Central memory CD4-positive, alpha-beta T cell (primary cell): ENCODE data around the gene EPB41L4B.

Experiments used
- DNase-seq: peaks from one replicate; pipeline ENCODE4 v3.0.0; 2022

Gene EPB41L4B

DNA sequence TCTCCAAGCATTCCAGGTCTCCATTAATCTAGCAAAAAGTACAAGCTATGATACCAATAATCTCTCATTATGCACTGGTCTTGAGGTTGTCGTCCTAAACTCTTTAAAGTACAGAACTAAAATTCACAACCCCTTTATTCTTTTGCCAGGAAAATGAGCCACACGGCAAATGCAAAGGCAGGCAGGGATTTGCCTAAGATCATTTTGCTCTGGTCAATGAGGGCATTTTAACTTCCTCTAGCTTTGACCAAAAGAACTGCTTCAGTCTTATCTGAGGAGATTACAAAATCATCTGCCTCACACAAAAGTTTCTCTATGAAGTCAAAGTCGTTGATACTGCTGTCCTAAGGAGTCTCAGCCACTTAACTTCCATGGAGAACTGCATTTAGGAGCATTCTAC is 51.8 kb downstream of the EPB41L4B start:
- no peak for DNase-seq

DNA sequence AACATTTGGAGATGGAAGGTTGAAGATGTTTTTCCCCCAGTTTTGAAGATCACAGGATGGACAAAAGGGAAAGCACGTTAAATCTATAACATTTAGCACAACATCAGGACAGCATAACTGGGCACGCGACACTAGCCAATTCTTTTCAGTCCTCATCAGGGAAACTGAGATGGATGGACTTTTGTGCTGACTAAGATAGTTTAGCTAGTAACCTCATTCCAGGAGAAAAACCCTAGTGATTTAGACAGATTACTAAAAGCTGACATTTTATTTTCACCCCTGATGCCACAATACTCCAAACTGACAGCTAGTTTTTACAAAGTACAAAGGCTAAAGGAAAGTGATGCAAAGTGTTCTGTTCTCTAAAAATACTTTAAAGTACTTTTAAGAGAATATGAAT is 53.3 kb downstream of the EPB41L4B start:
- DNase-seq = no peak

DNA sequence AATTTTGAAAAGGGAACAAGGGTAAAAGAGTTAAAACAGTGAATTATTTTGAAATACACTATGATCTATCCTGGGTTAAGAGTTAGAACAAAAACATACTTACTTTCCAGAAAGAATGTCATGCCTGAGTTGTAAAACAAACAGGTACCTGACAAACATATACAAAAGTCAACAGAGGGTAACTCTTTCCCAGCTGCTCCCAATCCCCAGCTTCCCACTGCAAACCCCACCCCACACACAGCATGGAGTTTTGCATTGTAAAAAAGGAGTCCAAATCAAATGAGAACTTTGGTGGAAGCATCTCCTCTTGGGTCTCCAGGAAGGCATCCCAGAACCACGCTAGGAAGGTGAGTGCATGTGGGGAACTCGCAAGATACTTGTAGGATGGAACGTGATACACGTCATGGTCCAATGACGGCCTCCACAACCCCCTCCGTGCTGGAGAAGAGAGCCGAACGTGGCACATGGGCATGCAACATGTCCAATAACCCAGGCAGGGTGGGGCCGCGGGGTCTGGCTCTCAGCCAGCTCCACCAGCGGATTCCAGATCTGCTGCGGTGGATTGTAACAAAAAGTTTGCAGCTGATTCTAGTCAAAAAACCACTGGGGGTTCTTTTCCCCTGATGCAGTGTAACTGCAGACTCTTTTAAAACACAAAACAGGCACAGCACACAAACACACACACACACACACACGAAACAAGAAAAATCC is 55.8 kb downstream of the EPB41L4B start:
- no peak for DNase-seq

DNA sequence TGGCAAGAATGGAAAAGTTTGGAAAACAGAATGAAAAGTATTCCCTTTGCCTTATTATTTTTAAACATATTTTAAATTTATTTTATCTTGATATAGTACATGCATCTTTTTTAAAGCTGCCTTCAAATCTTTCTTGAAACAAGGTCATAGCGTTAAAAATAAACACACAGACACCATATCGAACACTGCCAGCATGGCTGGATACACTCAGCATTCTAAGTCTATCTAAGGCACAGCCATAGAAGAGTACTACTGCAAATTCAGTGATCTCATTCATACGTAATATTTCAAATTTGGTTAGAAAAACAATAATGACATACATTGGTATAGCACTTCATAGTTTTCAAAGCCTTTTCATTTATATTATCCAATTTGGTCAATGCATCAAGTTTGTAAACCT is 57.5 kb downstream of the EPB41L4B start:
- DNase-seq = no peak

DNA sequence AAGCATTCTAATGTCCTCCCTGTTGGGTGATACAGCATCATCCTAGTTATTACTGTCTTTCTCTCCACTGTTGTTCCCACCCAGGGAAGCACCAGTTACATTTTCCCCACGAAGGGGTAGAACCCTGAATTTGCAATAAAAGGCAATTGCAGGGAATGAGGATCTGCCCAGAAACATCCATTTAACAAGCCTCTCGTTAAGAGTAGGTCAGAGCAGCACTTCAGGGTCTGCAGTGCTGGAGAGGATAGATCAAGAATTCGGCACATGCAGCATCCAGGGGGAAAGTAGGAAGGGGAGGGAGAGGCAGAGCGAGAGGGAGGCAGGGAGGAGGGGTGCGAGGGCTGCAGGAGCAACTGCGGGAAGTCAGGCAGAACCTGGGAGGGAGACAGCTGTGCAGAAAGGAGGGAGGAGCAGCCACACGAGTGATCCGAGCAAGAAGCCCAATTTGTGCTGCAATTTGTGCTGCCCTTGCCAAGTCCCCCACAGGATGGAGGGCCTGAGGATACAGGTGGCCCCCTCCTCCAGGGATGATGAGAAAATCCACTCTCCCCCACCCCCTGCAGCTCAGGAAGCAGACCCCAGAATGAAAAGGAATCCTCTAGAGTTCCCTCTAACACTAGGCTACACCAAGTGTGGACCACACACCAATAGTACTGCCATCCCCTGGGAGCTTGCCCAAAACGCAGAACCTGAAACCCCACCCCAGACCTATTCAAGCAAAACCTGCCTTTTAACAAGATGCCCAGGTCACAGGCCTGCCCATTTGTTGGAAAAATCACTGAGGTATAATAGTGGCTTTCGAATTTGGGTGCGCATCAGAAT is 62.2 kb downstream of the EPB41L4B start:
- DNase-seq = no peak

DNA sequence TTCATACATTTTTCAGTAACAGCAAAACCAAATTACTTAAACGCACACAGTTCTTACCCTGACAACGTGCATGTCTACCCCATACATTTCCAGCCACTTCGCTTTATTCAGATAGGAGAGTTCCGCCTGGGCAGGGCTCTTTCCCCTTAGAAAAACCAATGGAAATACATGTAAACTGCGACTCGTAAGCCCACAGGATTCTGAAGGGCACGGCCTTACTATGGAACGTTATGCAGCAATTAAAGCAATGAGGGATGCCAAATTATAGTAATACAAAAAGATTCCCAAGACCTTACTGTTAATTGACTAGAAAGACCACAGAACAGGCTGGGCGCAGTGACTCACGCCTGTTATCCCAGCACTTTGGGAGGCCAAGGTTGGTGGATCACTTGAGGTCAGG is 64.5 kb downstream of the EPB41L4B start:
- no peak for DNase-seq

DNA sequence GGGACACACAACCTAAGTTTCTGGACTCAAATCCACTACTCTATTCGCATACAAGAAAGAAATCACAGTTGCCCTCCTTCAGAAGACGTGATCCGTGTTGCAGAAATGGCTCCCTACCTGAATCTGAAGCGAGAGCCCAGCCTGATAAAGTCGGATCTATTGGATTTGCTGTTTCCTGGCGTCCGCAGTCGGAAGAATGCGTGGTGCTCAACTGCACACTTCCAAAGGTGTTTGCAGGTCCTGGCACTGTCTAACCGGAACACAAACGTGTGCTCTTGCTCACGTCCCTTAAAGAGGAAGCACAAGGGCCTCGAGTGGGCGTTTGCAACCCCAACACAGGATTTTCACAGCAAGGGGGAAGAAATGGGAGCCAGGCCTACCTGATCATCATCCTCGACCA is 65.5 kb downstream of the EPB41L4B start:
- DNase-seq = no peak

DNA sequence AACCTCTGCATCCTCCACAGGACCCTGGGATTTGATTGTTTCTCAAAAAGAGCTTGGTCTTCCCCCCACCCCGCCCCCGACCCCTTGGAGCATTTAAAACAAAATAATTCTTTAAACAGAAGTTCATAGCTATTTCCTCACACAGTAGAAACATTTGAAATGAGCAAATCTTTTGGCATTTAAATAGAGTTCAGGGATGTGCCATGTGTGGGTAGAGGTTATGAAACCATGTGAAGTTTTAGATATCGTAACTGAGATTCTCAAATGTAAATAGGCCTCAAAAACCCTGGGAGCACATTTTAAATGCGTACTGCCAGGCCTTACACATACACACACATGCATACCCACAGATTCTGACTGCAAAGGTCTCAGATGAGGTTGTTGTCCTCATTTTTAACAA is 66.5 kb downstream of the EPB41L4B start:
- DNase-seq = no peak

DNA sequence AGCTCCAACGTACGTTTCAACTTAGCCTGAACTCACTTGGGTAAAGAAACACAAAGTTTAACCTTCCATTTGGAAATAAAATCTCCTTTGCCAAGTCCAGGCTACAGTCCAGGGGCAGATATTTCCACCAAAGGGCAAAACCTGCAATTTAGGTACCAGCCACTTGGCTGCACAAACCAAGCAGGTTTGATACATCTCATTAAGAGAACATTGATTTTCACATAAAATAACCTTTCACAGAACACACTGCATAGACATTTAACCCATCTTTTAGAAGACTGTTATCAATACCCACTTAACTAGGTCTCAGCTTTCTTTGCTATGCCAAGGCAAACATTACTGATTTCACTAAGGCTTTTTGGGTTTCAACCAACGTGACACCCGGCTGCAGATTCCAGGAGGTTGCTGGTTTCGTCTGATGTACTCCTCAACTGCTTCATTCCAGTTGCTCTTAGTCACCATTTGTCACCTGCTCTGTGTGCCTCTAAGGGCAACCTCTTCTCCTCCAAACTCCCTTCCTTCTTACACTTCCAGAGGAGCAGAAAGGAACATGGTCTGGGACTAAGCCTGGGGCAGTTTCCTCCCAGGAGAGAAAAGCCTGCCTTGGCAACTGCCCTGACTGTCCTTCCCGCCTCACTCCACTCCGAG is 67.1 kb downstream of the EPB41L4B start:
- DNase-seq = no peak

DNA sequence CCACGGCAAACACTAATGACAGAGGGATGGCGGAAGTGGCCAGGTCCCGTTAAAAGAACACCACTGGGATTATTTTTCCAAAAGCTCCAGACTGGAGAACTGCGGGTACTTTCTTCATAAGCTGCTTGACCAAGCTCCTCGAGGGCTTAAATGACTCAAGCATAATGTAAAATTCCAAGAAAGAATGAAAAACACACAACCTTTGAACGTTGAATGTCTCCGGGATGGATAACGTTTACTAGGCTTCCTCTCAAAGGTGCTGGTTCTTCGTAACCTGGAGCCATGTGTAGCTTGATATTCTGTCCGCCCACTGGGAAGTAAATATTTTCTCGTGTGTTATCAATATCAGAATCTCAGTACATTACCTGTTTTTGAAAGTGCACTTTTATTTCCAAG is 67.6 kb downstream of the EPB41L4B start:
- DNase-seq = no peak

DNA sequence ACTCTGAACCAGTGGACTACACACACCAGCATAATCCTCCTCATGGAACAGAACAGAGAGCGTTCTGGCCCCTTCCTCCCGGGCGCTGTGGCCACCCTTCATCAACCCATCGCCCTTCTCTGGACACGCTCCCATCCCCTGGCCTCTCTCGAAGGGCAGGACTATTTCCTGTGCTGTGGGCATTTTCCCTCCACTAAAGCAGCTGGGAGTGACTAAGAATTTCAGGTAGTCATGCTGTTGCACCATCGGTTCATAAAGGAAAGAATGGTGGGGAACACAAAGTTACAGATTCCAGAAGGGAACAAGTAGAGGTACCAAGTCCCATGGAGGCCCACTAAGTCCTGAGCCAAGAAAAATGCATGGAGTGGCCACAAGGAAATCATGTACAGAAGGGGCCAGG is 68.6 kb downstream of the EPB41L4B start:
- DNase-seq = no peak

DNA sequence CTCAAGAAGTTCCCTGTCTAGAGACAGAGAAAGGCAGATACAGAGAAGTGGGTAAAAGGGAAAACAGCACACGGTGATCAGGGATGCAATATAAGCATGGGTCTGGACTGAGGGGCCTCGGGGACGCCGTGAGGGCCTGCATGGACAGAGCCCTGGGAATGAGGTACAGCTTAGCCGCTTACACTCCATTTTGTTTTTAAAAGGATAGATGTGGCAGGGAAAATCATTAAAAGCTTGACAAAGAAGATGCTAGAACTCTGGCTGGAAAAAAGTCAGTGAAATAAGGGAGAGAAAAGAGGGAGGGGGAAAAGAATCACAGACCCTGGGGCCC is 69.1 kb downstream of the EPB41L4B start:
- no peak for DNase-seq

DNA sequence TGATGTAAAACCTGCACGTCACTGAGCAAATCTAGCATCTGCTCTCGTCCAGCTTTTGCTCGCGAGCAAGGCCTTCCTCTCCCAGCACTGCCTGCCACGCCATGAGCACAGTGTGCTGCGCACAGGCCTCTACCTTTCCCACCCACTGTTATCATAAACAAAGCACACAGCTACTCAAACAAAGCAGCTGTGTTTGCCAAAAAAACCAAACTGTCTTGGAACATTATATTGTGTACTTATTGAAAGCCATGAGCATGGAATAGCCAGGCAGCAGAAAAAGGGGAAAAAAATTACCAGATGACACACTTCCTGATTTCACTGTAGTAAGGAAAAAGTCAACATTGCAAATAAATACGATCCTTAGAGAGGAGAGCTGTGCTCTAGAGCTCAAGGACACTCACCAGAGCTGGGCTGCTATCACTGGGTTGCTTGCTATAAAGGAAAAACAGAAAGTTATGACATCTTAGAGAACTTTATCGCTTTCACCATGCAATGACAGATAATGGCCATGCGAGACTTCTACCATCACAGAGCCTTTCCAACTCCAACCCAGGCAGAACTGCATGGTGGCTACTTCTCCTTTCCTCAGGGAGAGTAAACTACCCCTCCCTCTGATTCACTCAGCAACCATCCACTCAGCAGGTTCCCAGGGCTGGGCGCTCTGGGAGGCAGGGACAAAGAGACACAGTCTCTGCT is 69.6 kb downstream of the EPB41L4B start:
- no peak for DNase-seq

DNA sequence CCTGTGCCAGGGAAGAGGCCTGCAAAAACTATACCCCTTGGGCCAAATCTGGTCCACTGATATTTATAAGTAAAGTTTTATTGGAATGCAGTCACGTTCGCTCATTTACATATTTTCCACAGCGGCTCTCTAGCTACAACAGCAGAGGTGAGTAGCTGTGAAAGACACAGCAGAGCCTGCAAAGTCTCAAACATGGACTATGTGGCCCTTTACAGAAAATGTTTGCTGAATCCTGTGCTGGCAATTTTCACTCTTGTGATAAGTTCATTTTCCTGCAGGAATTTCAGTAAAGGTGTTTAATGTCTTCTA is 70.1 kb downstream of the EPB41L4B start:
- no peak for DNase-seq

DNA sequence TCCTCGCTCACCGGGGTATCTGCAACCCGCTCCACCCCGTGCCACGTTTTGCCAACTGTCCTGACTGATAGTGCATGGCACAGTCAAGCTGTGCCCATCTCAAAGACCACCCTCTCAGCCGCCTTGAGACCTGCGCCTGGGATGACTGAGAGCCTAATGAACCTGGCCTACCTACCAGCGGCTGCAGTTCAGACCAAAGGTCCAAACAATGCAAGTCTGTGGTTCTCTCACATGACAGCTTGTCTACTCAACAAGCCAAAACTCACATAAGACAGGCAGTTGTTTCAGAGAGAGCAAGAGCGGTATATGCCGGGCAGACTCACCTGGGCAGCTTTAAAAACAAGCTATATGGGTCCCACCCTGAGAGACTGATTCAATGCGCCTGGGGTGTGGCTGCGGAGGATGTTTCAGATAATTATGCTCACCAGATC is 70.5 kb downstream of the EPB41L4B start:
- no peak for DNase-seq

DNA sequence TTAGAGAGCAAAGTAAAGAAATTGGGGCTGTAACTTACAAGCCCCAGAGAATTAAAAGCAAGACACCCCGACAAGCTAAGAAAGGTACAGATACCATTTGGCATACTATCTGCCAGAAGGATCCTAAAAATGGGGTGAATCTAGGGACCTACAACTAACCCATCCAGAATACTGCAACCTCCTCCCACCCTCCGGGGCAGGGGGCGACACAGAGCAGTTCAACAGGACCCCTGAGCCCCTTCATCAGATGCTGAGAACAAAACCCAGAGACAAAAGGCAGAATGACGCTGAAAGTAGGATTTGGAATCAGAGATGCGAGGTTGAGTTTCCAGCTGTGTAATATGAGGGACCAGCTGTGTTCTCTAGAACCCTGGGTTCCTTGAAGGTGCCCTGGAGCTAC is 71.2 kb downstream of the EPB41L4B start:
- no peak for DNase-seq

DNA sequence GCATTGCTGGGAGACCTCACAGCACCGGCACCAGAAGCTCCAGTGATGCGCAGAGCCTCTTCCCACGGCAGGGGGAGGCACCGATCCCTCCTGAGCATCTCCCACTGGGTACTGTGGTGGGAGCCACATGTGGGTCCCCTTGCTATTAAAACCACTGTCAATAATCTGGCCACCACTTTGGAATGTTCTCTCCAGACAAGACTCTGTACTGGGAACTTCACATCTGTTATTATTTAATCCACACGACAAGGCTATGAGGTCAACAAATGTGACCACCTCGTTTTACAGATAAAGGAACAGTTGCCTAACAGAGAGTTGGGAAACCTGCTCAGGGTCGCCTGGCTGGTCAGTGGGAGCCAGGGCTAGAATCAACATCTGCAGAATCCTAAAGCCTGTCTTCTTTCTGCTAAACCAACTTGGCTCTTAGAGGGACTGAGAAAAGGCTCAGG is 72.7 kb downstream of the EPB41L4B start:
- no peak for DNase-seq

DNA sequence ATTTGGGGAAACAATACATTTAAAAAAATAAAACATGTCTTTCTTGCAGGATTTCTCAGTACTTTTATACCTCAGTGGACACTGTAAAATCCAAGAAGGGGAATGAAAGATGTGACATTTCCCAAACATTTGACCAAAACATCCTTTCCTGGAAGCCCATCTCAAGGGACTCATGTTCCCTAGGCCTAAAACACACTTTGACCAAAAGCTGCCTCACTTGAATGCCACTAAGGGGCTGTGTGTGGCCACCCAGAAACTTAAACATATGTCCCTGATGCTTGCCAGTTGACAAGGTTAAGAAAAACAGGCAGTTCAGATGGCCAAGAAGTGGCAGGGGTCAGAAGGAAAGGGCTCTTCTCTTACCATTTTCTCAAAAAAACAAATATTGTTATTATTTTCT is 73.6 kb downstream of the EPB41L4B start:
- no peak for DNase-seq

DNA sequence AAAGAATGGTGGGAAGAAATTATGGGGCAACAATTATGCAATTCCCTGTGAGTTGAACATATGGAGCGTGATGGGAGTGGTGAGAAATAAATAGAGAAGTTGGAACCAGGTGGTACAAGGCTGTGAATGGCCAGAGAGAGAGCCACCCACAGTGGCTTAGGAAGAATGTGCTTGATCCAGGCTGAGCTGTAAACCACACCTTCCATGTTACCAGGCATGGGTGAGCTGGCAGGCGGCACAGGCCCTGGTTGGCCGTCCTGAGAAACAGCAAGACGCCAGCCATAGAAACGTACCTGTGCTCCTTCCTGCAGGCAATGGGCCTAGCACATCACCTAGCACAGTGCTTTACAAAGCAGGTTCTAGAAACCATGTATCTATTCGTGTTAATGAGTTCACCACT is 74.3 kb downstream of the EPB41L4B start:
- no peak for DNase-seq

DNA sequence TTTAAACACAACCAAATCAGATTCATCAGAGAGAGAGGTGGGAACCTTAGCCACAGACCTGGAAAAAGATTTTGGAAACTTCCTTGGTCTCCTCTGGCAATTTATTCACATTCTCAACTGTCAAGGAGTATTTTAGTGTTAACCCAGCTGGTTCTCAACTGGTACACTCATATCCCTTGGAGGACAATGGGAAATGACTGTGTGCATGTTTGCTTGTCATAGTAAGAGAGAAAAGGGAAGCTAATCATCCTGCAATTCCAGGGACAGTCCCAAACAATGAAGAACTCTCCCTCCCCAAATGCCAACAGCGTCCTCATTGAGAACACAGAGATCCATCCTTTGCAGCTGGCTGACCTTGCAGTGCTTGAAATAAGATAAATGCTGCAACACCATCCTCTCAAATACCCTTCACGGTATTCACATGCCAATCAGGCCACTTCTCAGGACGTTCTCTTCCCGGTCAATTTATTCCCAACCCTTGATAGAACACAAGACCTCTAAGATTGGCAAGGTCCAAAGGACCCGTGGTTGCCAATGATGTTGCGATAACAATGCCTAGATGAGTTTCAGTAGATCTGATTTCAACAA is 75.5 kb downstream of the EPB41L4B start:
- no peak for DNase-seq

DNA sequence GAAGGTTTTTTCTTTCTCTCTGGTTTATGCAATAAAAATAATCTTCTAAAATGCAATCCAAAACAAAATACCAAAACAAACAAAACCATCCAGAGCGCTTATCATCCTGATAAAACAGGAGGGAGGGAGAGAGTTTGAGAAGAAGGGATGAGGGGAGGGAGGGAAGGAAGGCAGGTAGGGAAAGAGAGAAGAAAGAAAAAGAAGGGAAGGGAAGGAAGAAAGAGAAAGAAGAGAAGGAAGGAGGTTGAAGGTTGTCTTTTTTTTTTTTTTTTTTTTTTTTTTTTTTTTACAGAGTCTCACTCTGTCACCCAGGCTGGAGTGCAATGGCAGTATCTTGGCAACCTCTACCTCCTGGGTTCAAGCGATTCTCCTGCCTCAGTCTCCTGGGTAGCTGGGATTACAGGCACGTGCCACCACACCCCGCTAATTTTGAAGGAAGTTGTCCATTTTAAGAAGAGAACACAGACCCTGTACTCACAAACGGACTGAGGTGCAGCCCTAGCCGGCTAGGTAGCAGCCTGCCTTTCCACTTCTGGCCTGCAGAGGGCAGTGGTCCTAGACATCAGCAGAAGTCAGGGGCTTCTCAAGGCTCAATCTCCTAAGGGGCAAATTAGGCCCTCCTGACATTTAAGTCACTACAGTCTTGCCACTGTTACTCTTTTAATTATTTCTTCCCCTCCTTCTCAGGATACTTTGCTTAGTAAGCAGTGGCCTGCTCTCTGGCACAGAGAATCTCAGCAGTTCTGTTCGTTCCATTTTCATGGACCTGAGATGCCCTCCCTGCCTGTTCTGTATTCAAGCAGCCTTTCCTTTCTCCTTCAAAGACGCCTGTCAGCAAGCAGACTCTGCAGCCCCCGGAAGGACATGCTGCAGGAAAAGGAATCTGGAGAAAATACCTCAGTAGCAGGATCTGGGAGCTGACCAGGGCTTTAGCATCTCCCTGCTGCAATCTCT is 76.4 kb downstream of the EPB41L4B start:
- peak; percentile 28 for DNase-seq

DNA sequence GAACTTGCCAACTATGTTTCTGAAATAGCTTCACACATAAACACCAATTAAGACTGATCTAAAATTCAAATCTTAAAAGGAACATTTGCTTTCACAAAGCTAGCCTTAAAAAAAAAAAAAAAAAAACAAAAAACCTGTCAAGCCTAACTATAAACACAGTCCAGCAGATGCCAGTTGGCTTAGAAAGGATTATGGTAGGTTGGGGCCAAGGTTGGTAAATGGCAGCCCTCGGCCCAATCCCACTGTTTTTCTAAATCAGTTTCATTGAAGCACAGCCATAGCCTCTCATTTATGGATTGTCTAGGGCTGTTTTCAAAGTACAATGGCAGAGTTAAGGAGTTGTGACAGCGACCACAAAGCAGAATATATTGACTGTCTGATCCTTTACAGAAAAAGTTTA is 78.1 kb downstream of the EPB41L4B start:
- no peak for DNase-seq
